Suprapubic skin (tissue), 4 donors: Measurements from ENCODE around the gene RNF223. TPM values are rescaled to one million over a fixed set of nuclear protein-coding genes. Genes with fewer than 3 reads are reported as not detected.

Experiments used
- DNase-seq, 2 donors: peaks; one replicate each; pipeline ENCODE4 v3.0.0-alpha.2; 2019; ENCODE audit warnings: low spot score in 2 of 2
- H3K27ac ChIP-seq: fragments of 200-600 bp; sonication (generic); one replicate; pipeline ENCODE4 v1.5.1; 2019
- H3K27me3 ChIP-seq: fragments of 200-600 bp; sonication (generic); one replicate; pipeline ENCODE4 v1.5.1; 2019
- H3K36me3 ChIP-seq: fragments of 200-600 bp; sonication (generic); one replicate; pipeline ENCODE4 v1.5.1; 2019
- H3K4me1 ChIP-seq: fragments of 200-600 bp; sonication (generic); one replicate; pipeline ENCODE4 v1.5.1; 2019
- H3K4me3 ChIP-seq: fragments of 200-600 bp; sonication (generic); one replicate; pipeline ENCODE4 v1.5.1; 2019; ENCODE audit warnings: mild to moderate bottlenecking
- H3K9me3 ChIP-seq: fragments of 200-600 bp; sonication (generic); one replicate; pipeline ENCODE4 v1.5.1; 2019
- EP300 ChIP-seq: sonication (generic); formaldehyde crosslinking; IDR thresholded peaks from one replicate; pipeline ENCODE4 v1.6.1; 2017; ENCODE audit warnings: antibody characterized with exemption
- POLR2A ChIP-seq, 2 donors: fragments of 450-650 bp; IDR thresholded peaks; one replicate each; pipeline ENCODE4 v1.6.1; 2017; ENCODE audit warnings: antibody characterized with exemption in 2 of 2, mild to moderate bottlenecking in 2 of 2, moderate library complexity in 2 of 2
- POLR2AphosphoS5 ChIP-seq, 3 donors: sonication (generic); formaldehyde crosslinking; IDR thresholded peaks; one replicate each; pipeline ENCODE4 v1.6.1; 2017; ENCODE audit warnings: antibody characterized with exemption in 3 of 3
- WGBS: methylation state at CpG from one replicate; pipeline ENCODE4 v1.1.5; 2018; 5-methylcytosine and 5-hydroxymethylcytosine counted together
- total RNA-seq, 4 donors: library from RNA; depleted of rRNA; stranded (reverse); fragments of >200 nt; gene quantifications; one replicate each; pipeline ENCODE4 v1.1.0, GENCODE V29; 2016
- TF ChIP-seq, protein P1 (sequence below), 2 donors: fragments of 200-600 bp in 1 of 2; fragments of 450-650 bp in 1 of 2; sonication (generic) in 1 of 2; IDR thresholded peaks; one replicate each; pipeline ENCODE4 v1.5.1; 2016 to 2019; ENCODE audit warnings: antibody characterized with exemption in 2 of 2, mild to moderate bottlenecking in 1 of 2, moderate library complexity in 1 of 2

The RNF223 gene
- total RNA-seq, 4 donors from 2014 or later, result 1.8 to 4.9 (median 4.8) TPM

DNA sequence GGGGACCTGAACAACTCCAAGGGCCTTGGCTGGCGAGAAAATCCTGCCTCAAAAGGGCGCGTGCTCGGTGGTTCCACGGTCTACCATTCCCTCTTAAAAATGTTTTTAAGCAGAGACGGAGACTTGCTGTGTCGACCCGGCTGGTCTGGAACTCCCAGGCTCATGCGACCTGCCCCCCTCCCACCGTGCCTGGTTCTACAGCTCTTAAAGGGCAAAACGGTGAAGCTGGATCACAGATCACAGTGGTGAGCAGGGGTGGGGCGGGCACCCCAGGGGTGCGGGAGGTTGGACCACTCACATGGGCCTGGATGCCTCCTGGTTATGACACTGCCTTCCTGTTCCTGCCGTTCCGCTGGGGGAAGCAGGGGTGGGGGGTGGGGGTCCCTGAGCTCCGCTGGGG, 46.0 kb upstream of the RNF223 start:
- 70% methylated on average over 15 of the region's 16 CpGs for WGBS
- Histone ChIP-seq H3K36me3 (no peaks in the 10 kb centered on the region), H3K4me1 (peaks cover 26% of the 10 kb centered on the region), H3K4me3 (no peak overlapping the region), H3K27ac (no peak overlapping the region), H3K27me3 (peaks cover 15% of the 10 kb centered on the region), H3K9me3 (no peaks in the 10 kb centered on the region)
- DNase-seq, result peak; percentile 51 to 60
- TF ChIP-seq POLR2A (IDR thresholded peaks at IDR 0.05) (no peak), EP300 (no peak), POLR2AphosphoS5 (IDR thresholded peaks at IDR 0.05) (no peak)
- TF ChIP-seq, protein P1, sequence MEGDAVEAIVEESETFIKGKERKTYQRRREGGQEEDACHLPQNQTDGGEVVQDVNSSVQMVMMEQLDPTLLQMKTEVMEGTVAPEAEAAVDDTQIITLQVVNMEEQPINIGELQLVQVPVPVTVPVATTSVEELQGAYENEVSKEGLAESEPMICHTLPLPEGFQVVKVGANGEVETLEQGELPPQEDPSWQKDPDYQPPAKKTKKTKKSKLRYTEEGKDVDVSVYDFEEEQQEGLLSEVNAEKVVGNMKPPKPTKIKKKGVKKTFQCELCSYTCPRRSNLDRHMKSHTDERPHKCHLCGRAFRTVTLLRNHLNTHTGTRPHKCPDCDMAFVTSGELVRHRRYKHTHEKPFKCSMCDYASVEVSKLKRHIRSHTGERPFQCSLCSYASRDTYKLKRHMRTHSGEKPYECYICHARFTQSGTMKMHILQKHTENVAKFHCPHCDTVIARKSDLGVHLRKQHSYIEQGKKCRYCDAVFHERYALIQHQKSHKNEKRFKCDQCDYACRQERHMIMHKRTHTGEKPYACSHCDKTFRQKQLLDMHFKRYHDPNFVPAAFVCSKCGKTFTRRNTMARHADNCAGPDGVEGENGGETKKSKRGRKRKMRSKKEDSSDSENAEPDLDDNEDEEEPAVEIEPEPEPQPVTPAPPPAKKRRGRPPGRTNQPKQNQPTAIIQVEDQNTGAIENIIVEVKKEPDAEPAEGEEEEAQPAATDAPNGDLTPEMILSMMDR (IDR thresholded peaks at IDR 0.05), result no peak

DNA sequence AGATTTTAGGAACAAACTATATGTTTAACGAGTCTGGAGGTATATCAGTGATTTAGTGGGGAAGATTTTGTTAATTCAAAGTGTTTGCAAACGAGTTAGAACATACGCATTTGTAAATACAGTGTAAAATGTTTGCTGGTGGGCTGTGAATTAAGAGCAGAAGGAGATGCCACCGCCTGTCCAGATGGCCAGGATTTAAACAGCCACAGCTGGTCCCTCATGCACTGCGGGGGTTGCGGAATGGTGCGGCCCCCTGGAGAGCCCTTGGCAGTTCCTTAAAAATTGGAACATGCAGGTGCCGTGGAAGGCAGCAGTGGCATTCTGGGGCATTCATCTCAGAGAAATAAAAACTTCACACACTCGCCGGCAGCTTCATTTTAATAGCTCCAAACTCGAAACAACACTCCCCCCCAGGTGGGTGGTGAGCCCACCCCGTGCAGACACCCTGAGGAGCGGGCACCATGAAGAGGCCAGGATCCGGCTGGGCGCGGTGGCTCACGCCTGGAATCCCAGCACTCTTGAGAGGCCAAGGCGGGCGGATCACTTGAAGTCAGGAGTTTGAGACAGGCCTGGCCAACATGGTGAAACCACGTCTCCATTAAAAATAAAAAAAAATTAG, 45.3 kb upstream of the RNF223 start:
- Histone ChIP-seq H3K36me3 (no peaks in the 10 kb centered on the region), H3K4me3 (no peak overlapping the region), H3K27ac (no peak overlapping the region), H3K4me1 (peaks cover 33% of the 10 kb centered on the region), H3K9me3 (no peaks in the 10 kb centered on the region), H3K27me3 (peaks cover 15% of the 10 kb centered on the region)
- 76% methylated on average over 20 of the region's 20 CpGs for WGBS
- DNase-seq, result peak in 1 of 2 donors; percentile 72
- TF ChIP-seq POLR2AphosphoS5 (IDR thresholded peaks at IDR 0.05), result no peak
- TF ChIP-seq POLR2A (IDR thresholded peaks at IDR 0.05), result no peak
- TF ChIP-seq EP300, result no peak
- TF ChIP-seq, protein P1 (IDR thresholded peaks at IDR 0.05), result no peak

DNA sequence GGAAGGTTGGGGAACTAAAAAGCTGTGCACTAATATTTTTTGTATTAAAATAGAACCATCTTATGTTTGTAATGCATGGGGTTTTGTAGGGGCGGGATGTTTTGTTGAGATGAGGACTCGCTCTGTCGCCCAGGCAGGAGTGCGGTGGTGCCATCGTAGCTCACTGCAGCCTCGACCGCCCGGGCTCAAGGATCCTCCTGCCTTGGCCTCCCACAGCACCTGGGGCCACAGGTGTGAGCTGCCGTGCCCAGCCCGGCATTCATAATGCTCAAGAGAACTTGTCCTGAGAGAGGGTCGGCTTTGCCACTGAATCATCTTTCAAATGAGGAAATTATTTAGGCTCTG, 44.7 kb upstream of the RNF223 start:
- no peak overlapping the region for H3K27ac ChIP-seq
- H3K9me3 ChIP-seq, result no peaks in the 10 kb centered on the region
- peaks cover 34% of the 10 kb centered on the region for H3K4me1 ChIP-seq
- H3K36me3 ChIP-seq, result no peaks in the 10 kb centered on the region
- TF ChIP-seq, protein P1 (IDR thresholded peaks at IDR 0.05), result no peak
- no peak for TF ChIP-seq POLR2AphosphoS5 (IDR thresholded peaks at IDR 0.05)
- TF ChIP-seq POLR2A (IDR thresholded peaks at IDR 0.05), result no peak
- no peak for TF ChIP-seq EP300
- 73% methylated on average over 11 of the region's 11 CpGs for WGBS
- peaks cover 15% of the 10 kb centered on the region for H3K27me3 ChIP-seq
- no peak overlapping the region for H3K4me3 ChIP-seq
- no peak for DNase-seq

DNA sequence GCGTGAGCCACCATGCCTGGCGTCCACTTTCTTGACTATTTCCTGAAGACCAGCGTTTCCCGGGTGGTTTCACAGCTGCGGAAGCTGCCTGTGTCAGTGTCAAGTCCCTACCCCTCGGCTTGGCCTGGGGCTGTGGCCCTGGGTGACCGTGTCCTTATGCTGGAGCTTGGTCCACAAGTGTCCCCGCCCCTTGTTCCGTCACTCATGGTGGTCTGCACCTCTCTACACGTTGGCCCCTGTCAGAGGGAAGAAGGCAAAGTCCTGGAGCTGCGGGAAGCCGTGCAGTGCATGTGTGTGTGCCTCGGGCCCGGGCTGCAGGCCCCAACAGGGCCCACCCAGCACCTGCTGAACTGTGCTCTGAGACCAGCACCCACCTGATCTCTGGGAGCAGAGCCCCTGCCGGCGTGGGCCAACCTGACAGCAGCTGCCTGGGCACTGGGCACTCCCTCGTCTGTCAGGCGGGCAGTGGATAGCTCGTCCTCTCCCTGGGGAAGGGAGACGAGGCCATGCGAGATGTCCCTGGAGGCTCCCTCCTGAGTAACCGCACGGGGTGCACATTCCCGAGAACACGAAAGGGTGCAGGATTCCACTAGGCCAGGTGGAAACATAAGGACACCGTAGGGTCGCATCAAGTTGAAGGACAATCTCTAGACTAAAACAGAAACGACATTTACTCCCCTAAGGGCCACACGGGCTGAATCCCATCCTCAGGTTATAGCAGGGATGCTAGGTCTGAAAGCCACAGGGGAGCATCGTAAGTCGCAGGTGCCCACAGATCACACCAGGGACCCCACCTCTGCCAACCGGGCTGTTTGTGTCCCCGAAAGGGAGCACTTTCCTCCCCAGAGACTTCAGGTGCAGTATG, 44.1 kb upstream of the RNF223 start:
- Histone ChIP-seq H3K4me3 (no peak overlapping the region), H3K36me3 (no peaks in the 10 kb centered on the region), H3K4me1 (peaks cover 32% of the 10 kb centered on the region), H3K27me3 (peaks cover 15% of the 10 kb centered on the region), H3K27ac (no peak overlapping the region), H3K9me3 (no peaks in the 10 kb centered on the region)
- TF ChIP-seq POLR2AphosphoS5 (IDR thresholded peaks at IDR 0.05) (no peak), EP300 (no peak), POLR2A (IDR thresholded peaks at IDR 0.05) (no peak)
- TF ChIP-seq, protein P1 (IDR thresholded peaks at IDR 0.05), result no peak
- 85% methylated on average over 20 of the region's 33 CpGs for WGBS
- DNase-seq, result no peak

DNA sequence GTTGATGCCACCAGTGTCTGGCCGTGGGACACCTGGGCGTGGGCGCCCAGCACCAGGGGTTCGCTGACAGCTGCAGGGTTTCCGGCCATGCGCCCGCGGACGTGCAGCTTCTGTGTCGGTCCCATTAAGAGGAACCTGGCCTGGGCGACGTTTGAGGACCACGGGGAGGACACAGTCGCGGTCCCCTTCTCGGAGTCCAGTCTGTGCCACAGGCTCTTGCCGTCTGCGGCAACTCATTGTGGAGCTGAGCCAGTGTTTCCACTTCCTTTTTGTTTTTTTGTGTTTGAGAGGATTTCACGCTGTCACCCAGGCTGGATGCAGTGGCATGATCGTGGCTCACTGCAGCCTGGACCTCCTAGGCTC, 43.3 kb upstream of the RNF223 start:
- 67% methylated on average over 17 of the region's 20 CpGs for WGBS
- TF ChIP-seq POLR2A (IDR thresholded peaks at IDR 0.05) (no peak), POLR2AphosphoS5 (IDR thresholded peaks at IDR 0.05) (no peak), EP300 (no peak)
- TF ChIP-seq, protein P1 (IDR thresholded peaks at IDR 0.05), result no peak
- no peaks in the 10 kb centered on the region for H3K9me3 ChIP-seq

More for the DNA sequence above, 43.3 kb upstream of the RNF223 start:
- Histone ChIP-seq H3K36me3 (no peaks in the 10 kb centered on the region), H3K27ac (no peak overlapping the region), H3K4me1 (peaks cover 26% of the 10 kb centered on the region), H3K27me3 (peaks cover 15% of the 10 kb centered on the region), H3K4me3 (no peak overlapping the region)
- peak in 1 of 2 donors; percentile 67 for DNase-seq
